GM20431 (cell line): Measurements from ENCODE around the gene SSR2.

Experiments used
- in situ Hi-C: fragments of 300-500 bp; cut with MseI, MboI; formaldehyde crosslinking; loops from one replicate; pipeline ENCODE4 v1.15.0; 2020; ENCODE audit warnings: low sequenced_read_pairs; ENCODE audit not compliant: unreplicated experiment

SSR2 gene

DNA sequence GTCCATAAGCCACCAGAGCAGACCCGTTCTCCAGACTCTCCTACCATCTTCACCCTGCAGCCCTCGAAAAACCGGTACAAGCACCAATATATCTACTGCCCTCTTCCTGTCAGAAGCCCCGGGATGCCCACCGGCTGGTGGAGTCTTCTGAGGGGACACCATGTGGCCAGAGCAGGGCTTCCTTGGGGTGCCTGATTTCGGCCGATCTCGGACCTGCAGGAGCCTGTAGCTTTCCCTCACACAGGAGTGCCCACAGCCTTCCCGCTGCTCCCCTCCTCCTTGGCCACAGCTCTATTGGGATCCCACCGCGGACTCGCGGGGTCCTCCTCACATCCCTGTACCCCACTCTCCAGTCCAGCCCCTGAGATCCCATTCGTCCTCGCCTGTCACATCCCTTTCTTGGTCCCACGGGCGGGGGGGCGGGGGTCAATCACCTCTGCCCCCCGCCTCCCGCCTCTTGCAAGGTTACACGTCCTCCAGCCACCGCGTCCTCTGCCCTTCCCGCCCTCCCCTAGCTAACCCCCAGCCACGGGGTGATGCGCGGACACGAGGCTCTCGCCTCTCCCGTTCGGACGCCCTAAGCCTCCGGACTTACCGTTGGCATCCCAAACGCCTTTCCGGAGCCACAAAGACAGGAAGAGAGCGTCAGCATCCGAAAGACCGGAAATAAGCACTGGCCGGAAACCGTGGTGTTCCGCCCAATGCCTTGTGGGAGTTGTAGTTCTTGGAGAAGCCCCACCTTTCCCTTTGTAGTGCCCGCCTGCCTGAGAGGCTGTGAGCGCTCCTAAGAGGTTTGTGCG is at the start of gene SSR2:
SSR2 (minus strand) TSS at position 659 of the 800 bp plus-strand sequence. CDS start 784 bp downstream, outside the sequence.
- in situ Hi-C loops: no loop called here

DNA sequence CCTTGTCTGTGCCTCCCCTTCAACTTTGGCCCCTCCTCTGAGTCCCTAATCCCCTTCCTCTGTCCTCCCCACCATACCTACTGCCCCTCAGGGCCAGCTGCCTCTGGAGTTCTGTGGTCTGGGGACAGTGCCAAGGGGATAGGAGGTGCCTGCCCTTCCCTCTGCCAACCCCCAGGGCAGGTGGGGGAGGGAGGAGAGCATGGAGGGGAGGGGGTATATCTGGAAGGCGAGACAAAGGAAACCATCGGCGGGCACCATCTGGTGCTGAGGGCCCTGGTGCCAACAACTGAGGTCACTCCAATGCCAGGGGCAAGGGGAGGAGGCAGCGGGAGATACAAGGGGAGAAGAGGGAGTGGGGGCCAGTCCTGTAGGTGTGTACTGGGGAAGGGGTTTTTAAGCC is 49.8 kb upstream of the SSR2 start:
- in situ Hi-C loops: no loop called here

DNA sequence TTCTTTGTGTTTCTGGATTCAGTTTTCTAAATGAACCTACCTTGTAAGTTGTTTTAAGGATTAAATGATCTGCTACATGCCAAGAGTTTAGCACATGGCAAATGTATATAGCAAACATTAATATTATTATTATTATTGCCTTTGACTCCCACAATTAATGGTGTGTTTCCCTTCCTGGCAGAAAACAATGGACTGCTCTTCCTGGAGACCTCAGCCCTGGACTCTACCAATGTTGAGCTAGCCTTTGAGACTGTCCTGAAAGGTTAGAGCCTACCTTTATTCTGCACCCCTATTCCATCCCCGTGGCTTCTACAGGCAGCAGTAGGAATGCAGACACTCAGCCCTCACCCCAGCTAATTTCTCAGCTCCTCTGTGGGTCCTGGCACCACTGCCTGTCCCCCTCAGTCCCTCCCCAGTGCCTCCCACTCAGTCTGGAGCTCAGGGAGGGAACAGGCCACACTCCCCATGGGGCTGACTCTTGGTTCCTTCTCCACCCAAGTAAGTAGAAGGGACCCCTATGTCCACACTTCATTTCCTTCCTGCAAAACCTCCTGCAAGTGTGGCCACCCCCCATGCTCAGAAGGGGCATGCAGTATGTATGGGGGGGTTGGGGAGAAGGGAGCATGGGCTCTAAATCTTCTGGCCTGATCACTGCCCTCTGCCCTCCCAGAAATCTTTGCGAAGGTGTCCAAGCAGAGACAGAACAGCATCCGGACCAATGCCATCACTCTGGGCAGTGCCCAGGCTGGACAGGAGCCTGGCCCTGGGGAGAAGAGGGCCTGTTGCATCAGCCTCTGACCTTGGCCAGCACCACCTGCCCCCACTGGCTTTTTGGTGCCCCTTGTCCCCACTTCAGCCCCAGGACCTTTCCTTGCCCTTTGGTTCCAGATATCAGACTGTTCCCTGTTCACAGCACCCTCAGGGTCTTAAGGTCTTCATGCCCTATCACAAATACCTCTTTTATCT is 49.0 kb upstream of the SSR2 start:
- in situ Hi-C loops: no loop called here

DNA sequence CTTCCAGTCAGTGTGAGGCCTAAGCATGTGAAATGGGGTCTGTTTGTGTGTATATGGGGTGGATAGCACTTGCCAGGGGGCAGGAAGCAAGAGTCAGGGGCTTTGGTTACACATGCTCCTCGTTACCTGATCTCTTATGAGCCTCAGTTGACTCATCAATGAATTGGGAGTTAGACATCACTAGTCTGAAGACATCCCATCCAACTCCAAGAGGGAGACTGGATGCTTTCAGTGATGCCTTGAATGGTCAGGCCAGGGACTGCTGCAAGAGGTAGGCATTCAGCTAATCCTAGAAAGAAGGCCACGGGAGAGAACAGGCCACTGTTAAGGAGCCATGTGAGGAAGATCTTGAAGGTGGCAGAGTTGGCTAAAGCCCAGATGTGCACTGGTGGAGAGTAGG is 46.5 kb upstream of the SSR2 start:
- in situ Hi-C loops: no loop called here

DNA sequence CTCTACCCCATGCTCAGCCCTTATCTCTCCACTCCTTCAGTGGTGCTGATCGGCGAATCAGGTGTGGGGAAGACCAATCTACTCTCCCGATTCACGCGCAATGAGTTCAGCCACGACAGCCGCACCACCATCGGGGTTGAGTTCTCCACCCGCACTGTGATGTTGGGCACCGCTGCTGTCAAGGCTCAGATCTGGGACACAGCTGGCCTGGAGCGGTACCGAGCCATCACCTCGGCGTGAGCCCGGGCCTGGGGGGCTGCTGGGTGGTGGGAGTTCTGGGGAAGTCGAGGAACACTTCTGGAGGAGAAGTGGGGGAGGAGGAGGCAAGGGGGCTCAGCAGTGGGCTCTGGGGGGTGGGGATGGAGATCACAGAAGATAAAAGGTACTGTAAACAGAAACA is 45.1 kb upstream of the SSR2 start:
- in situ Hi-C loops: no loop called here

DNA sequence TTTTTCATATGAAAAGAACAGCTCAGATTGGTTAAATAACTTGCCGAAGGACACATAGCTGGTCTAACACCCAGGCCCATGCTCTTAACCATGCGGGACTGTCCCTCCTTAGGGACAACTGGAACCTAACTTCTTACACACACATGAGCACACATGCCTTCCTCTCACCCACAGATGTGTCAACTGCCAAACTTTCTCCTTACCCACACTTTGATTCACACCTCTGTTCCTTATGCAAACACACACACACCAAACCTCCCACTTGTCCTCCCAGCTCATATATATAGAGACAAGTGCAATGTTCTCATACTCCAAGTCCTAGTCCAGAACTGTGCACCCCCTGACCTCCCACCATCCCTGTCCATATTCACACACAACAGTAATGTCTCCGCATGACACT is 44.5 kb upstream of the SSR2 start:
- in situ Hi-C loops: no loop called here

DNA sequence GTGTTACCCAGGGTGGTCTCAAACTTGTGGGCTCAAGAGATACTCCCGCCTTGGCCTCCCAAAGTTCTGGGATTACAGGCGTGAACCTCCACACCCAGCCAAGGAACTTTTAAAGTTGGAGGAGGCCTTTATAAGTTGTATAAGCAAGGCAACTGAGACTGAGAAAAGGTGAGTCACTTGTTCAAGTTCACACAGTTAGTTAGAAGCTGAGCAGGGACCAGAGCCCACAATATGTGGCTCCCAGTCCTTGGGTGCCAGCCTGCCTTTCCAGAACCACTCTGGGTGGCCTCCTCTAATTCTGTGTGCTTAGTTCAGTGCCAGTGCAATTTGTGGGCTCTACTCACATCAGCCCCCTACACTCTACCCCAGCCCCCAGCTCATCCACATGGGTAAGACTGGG is 43.9 kb upstream of the SSR2 start:
- in situ Hi-C loops: no loop called here

DNA sequence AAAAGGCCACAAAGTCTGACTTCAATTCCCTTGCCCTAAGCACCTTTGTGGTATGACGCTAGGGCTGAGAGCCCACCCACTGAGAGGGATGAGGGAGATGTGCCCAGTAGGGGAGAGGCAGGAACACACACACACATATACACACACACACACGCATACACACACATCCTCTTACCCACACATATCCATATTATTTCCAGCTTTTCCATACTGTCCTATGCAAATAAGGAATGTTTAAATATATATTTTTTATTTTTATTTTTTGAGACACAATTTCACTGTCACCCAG is 43.2 kb upstream of the SSR2 start:
- in situ Hi-C loops: no loop called here

DNA sequence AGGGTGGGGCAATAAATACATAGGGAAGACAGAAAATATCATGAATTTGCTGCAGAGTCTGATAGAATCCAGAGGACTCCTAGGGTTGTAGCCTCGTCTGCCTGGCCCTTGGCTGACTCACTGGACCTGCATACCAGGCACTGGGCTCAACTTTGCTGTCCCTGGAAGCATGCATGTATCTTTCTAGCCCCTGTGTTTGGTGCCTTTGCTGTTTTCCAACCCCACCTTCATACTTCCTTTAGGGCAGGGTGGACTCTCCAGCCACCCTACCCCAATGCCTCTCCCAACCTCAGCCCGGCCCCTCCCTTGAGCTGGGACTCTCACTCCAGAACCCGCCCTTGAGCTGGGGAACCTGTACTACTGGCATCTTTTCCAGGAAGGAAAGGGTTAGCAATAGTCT is 41.4 kb upstream of the SSR2 start:
- in situ Hi-C loops: no loop called here

DNA sequence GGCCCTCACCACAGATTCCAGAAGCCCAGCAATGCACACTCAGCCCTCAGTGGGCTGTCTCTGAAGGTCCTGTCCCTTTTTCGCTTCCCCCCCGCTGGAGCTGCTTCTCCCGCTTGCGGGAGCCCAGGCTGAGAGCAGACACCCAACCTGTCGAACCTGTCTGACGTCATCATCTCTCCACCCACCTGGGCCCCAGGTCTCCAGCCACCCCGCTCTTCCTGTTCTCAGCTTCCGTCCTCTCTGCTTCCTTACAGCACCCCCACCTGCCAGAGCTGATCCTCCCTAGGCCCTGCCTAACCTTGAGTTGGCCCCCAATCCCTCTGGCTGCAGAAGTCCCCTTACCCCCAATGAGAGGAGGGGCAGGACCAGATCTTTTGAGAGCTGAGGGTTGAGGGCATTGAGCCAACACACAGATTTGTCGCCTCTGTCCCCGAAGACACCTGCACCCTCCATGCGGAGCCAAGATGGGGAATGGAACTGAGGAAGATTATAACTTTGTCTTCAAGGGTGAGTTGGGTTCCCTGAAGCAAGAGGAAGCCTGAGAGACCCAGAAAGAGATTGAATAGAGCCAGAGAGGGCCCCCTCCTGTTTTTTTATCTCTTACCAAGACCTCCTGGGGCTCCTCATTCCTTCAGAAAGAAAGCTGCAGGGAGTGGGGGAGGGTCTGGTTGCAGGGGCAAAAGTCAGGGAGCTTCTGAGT is 40.3 kb upstream of the SSR2 start, which contains the start of gene RAB25:
RAB25 (plus strand) TSS at position 224 of the 700 bp plus-strand sequence; CDS start at position 465, 241 bp downstream.
- in situ Hi-C loops: no loop called here

DNA sequence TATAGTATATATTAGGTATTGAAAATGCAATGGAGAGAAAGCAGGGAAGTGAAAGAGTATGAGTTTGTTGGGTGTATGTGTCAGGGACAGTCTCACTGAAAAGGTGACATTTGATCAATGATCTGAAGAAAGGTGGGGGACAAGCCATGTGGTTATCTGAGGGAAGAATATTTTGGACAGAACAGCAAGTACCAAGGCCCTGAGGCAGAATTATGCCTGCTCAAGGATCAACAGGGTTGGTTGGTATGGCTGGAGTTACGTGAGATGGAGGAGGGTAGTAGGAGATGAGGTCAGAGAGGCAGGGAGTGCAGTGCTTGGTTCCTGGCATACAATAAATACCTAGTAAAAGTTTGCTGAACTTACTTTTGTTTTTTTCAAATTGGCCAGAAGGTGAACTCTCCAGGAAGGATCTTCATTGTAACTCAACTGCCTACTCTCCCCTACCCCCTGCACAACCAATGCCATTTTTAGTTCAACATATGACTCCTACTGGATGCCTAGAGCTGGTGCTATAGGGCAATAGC is 35.6 kb upstream of the SSR2 start:
- in situ Hi-C loops: no loop called here

DNA sequence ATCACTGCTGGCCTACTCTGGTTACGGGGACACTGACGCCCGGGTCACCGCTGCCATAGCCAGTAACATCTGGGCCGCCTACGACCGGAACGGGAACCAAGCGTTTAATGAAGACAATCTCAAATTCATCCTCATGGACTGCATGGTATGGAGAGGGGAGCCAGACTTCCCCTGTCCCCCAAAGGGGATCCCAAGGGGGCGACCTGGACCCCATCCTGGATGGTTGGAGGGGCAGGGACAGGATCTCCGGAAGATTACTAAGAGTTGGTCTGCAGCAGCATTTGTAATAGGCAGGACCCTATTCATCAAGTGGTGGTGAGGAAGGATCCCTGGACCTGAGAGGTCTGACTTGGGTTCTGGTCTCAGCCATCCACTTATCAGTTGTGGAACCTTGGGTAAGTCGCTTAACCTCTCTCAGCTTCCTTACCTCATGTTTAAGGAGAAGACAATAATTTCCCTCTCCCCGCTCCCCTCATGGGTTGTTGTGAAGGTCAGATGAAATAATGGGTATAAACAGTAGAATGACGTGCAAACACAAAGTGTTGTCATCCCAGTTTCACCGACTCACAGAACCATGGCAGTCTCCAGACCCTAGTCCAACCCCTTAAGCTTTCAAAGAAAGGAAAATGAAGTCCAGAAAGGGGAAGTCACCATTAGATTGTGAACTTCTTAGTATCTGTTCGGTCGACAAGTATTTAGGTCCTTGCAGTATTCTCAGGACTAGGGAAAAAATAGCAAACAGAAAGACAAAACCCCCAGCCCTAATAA is 34.7 kb upstream of the SSR2 start:
- in situ Hi-C loops: no loop called here

DNA sequence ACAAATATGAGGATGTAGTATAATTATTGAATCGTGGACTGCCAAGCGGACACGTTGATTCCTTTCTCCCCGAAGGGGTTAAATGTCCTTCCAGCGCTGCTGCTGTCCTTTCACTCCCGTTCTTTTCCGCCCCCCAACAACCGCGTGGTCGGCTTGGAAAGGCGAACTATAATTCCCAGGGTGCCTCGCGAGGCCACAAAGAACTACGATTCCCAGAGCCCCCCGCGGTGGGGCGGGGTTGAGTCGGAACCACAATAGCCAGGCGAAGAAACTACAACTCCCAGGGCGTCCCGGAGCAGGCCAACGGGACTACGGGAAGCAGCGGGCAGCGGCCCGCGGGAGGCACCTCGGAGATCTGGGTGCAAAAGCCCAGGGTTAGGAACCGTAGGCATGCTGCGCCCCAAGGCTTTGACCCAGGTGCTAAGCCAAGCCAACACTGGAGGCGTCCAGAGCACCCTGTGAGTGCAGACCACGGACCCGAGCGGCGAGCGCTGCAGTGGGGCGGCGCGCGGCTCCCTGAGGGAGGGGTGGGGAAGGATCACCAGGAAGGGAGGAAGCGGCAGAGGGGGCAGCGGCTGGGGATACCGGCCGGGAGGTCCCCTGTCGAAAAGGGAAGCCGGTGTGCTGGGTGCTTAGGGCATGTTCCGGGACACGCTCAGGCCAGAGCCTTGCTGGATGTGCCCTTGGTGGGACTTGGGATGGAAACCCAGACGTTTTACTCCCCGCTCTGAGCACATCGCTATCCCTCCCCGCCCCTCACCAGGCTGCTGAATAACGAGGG is 33.9 kb upstream of the SSR2 start, which contains the start of gene LAMTOR2:
LAMTOR2 (plus strand) TSS at position 283 of the 781 bp plus-strand sequence; CDS start at position 391, 108 bp downstream.
- in situ Hi-C loops: no loop called here

DNA sequence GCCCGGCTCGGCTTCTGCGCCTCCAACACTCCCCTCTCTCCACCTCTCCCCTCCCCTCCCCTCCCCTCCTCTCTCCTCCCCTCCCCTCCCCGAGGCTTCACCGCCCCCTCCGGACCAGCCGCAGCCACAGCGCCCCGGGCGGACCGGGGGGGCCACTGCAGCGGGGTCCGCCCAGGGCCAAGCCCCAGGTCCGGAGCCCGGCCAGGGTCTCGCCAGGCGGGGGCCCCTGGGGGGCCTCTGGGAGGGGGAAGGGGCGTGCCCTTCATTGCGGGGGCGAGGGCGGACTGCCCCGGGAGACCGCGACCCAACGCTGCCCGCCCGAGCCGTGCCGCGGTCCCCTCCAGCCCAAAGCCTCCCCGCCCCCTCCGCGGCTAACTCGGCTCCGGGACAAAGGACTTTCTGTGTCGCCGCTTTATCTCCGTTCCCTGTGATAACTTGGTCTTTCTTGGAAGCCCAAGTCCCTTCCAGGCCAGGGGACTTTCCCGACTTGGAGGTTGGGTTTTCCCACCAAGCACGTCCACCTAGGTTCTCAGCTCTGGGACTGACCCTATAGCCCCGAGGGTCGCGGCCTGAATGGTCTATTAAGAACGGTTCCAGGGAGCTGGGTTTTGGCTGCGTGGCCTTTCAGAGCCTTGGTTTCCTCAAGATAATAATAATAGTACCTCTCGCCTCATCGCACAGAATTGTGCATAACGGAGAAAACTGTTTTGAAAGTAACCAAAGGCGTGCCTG is 33.2 kb upstream of the SSR2 start, which contains the start of gene UBQLN4:
UBQLN4 (minus strand) TSS at position 31 of the 732 bp plus-strand sequence. CDS start 97 bp downstream, outside the sequence.
- in situ Hi-C loops: no loop called here

DNA sequence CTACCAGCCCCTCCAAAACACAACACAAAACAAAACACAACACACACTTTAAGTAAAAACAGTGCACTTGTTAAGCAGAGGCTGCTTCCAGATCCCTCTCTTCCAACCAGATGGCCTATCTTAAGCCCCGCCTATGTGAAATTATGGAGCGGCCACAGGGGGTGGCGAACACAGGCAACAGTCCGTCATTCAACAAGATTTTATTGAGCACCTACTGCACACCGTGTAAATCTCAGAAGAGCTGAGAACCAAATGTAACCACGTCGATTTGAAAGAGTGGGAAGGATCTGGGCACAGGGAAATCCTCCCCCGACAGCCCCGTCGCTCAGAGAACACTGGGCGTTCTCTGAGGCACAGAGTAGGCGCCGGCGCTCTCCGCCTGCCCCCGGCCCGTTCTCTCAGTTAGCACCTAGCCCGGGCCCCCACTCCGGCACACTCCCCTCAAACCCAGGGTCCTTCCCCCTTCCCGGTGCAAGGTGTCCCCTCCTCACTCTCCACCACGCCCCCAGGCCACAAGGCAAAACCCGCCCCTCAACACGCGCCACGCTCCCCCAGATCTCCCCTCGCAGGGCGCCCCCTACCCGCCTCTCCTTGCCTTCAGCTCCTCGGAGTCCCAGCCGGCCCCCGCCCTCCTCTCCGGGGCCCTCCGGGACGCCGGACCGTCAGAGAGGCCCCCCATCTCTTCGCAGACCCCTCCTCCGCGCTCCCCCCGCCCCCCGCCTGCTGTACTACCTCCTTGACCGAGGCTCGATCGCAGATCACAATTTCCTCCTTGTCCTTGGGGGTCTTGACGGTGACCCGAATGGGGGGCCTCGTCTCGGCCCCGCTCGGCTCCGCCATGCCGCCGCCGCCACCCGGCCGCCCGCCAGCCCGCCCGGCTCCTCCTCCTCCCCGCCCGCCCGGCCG is 32.4 kb upstream of the SSR2 start:
- in situ Hi-C loops: no loop called here

DNA sequence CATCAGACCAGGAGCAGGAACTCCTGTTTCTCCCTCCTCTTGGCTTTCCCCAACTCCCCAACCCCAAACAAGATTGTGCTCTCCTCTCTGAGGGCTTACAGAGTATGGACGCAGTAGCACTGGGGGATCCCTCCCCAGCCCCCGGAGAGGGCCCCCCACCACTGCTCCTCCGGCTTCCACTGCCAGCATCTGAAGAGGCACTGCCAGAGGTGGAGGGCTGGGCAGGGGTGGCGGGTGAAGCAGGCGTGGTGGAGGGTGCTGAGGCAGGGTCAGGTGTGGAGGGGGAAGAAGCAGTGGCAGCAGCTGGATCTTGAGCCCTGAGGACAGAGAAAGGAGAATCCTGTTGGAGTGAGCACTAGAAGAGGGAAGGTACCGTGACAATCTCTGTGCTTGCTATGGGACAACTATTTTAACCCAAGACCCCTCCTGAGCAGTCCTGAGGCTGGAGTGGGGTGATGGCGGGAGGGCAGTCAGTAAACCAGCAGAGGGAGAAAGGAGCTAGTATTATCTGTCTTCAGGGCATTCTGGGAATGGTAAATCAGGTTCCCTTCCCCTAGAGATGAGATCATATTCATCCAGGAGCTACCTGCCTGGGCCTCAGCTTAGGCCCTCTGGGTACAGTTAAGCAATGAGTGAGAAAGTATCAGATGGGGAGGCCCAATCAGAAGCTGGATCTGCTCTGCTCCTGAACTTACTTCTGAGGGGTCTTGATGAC is 30.4 kb upstream of the SSR2 start:
- in situ Hi-C loops: no loop called here
